RKO (cell line): ENCODE results near the gene KLHL25.
"Not testable (repeated sequence)": the region's sequence is repeated elsewhere in the genome, so short reads cannot be mapped to it uniquely, and the experiment has no call there.

Experiments
- DNase-seq: peaks from one replicate; pipeline ENCODE4 v3.0.0-alpha.2; 2016; ENCODE audit warnings: low spot score

The KLHL25 gene

GRCh38 chr15:85794598-85795336 is at the start of gene KLHL25:
KLHL25 (minus strand) TSS chr15:85794925; CDS start chr15:85769810, 25,115 bp downstream.
- peak; percentile 93 for DNase-seq

- no peak for DNase-seq
Measured at GRCh38 chr15:85840802-85841152, 46.1 kb upstream of the KLHL25 start.

- DNase-seq = peak; percentile 80
Measured at GRCh38 chr15:85840079-85840801, 45.5 kb upstream of the KLHL25 start.

GRCh38 chr15:85839643-85840042 is 44.9 kb upstream of the KLHL25 start:
- no peak for DNase-seq

GRCh38 chr15:85838655-85839054 is 43.9 kb upstream of the KLHL25 start:
- DNase-seq = no peak

- DNase-seq = no peak
Measured at GRCh38 chr15:85837881-85838280, 43.2 kb upstream of the KLHL25 start.

- DNase-seq = no peak
Measured at GRCh38 chr15:85837011-85837433, 42.3 kb upstream of the KLHL25 start.

- no peak for DNase-seq
Measured at GRCh38 chr15:85834651-85835050, 39.9 kb upstream of the KLHL25 start.

- no peak for DNase-seq
Measured at GRCh38 chr15:85832394-85832793, 37.7 kb upstream of the KLHL25 start.

GRCh38 chr15:85831415-85832113 is 36.8 kb upstream of the KLHL25 start:
- DNase-seq = peak; percentile 15

GRCh38 chr15:85829754-85830153 is 35.0 kb upstream of the KLHL25 start:
- DNase-seq = not testable (repeated sequence)

- DNase-seq = no peak
Measured at GRCh38 chr15:85828874-85829273, 34.1 kb upstream of the KLHL25 start.

GRCh38 chr15:85828126-85828525 is 33.4 kb upstream of the KLHL25 start:
- no peak for DNase-seq

GRCh38 chr15:85826756-85827515 is 32.2 kb upstream of the KLHL25 start:
- no peak for DNase-seq

GRCh38 chr15:85825719-85826118 is 31.0 kb upstream of the KLHL25 start:
- no peak for DNase-seq

GRCh38 chr15:85825118-85825517 is 30.4 kb upstream of the KLHL25 start:
- DNase-seq = no peak

- no peak for DNase-seq
Measured at GRCh38 chr15:85821545-85821944, 26.8 kb upstream of the KLHL25 start.

- no peak for DNase-seq
Measured at GRCh38 chr15:85819938-85820337, 25.2 kb upstream of the KLHL25 start.

- DNase-seq = no peak
Measured at GRCh38 chr15:85813234-85813633, 18.5 kb upstream of the KLHL25 start.

GRCh38 chr15:85810075-85810474 is 15.3 kb upstream of the KLHL25 start:
- DNase-seq = no peak

- DNase-seq = no peak
Measured at GRCh38 chr15:85805420-85805819, 10.7 kb upstream of the KLHL25 start.

GRCh38 chr15:85804481-85805170 is 9.9 kb upstream of the KLHL25 start:
- DNase-seq = no peak
